ENCODE data around the gene RPS6KL1.

GRCh38 chr14:74962046-74962445, 39.0 kb upstream of the RPS6KL1 start:
- TF ChIP-seq POLR2A (IDR thresholded peaks at IDR 0.05; ENCODE audit: low read length) (no peak), GATA1 (IDR thresholded peaks at IDR 0.05; ENCODE audit: low read depth, low read length) (no peak)

All from erythroblast (primary cell).